Measurements from ENCODE around the gene PRKCG.

DNA sequence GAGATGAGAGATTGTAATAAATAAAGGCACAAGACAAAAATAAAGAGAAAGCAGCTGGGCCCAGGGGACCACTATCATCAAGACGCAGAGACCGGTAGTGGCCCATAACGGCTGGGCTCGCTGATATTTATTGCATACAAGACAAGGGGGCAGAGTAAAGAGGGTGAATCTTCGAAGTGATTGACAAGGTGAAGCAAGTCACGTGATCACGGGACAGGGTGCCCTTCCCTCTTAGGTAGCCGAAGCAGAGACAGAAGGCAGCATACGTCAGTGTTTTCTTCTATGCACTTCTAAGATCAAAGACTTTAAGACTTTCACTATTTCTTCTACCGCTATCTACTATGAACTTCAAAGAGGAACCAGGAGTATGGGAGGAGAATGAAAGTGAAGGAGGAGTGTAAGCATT lies 4.6 kb upstream of the PRKCG start:
- TF ChIP-seq, protein P1, sequence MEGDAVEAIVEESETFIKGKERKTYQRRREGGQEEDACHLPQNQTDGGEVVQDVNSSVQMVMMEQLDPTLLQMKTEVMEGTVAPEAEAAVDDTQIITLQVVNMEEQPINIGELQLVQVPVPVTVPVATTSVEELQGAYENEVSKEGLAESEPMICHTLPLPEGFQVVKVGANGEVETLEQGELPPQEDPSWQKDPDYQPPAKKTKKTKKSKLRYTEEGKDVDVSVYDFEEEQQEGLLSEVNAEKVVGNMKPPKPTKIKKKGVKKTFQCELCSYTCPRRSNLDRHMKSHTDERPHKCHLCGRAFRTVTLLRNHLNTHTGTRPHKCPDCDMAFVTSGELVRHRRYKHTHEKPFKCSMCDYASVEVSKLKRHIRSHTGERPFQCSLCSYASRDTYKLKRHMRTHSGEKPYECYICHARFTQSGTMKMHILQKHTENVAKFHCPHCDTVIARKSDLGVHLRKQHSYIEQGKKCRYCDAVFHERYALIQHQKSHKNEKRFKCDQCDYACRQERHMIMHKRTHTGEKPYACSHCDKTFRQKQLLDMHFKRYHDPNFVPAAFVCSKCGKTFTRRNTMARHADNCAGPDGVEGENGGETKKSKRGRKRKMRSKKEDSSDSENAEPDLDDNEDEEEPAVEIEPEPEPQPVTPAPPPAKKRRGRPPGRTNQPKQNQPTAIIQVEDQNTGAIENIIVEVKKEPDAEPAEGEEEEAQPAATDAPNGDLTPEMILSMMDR (conservative IDR thresholded peaks at IDR 0.05): no peak
- no peak for TF ChIP-seq EZH2 (IDR thresholded peaks at IDR 0.05; ENCODE audit: low read depth)
